Activated CD4-positive, alpha-beta memory T cell treated with anti-CD3 and anti-CD28 coated beads, Interleukin-2, amount 10 ng/mL, durations not matched to agents 7 days and 5 days (primary cell): ENCODE measurements around the gene VAV2. TPM values are rescaled to one million over a fixed set of nuclear protein-coding genes. Genes with fewer than 3 reads are reported as not detected.

Source experiments
- CTCF ChIA-PET: fragments of 350-600 bp; sonication (Branson Sonifier 250); formaldehyde crosslinking; loops from one replicate; lab custom pipeline; 2021; ENCODE audit warnings: antibody characterized with exemption, inconsistent platforms; lab: Charles Lee
- POLR2A ChIA-PET: fragments of 350-600 bp; sonication (Branson Sonifier 250); formaldehyde crosslinking; loops from one replicate; lab custom pipeline; 2021; ENCODE audit warnings: antibody characterized with exemption; lab: Charles Lee
- DNase-seq: peaks from one replicate; pipeline ENCODE4 v3.0.0-alpha.2; 2020
- H3K27ac Mint-ChIP-seq: one replicate; pipeline ENCODE4 v1.8.0; 2021; ENCODE audit warnings: mild to moderate bottlenecking, mixed read lengths
- H3K27me3 Mint-ChIP-seq: one replicate; pipeline ENCODE4 v1.8.0; 2021; ENCODE audit warnings: mixed read lengths
- H3K36me3 Mint-ChIP-seq: one replicate; pipeline ENCODE4 v1.8.0; 2021; ENCODE audit warnings: low read depth, mixed read lengths
- H3K4me1 Mint-ChIP-seq: one replicate; pipeline ENCODE4 v1.8.0; 2021; ENCODE audit warnings: mixed read lengths
- H3K4me3 Mint-ChIP-seq: one replicate; pipeline ENCODE4 v1.8.0; 2021; ENCODE audit warnings: mild to moderate bottlenecking, mixed read lengths
- H3K9me3 Mint-ChIP-seq: one replicate; pipeline ENCODE4 v1.8.0; 2021; ENCODE audit warnings: mixed read lengths
- total RNA-seq, 2 experiments: library from RNA; stranded (reverse); gene quantifications; one replicate each; pipeline ENCODE4 v1.2.3, GENCODE V29; 2021

VAV2 gene
- total RNA-seq, 2 experiments from 2014 or later = 2.4 to 2.9 TPM

- CTCF ChIA-PET = no interaction called here
Observed at GRCh38 chr9:133863257-133863592, 128.9 kb downstream of the VAV2 start.

GRCh38 chr9:133862585-133863256, 129.4 kb downstream of the VAV2 start:
- CTCF ChIA-PET = no interaction called here

More at GRCh38 chr9:133863257-133863592, 128.9 kb downstream of the VAV2 start:
- H3K27ac Mint-ChIP-seq = no peak overlapping the region
- H3K36me3 Mint-ChIP-seq = no peaks in the 10 kb centered on the region
- DNase-seq = no peak
- no peaks in the 10 kb centered on the region for H3K27me3 Mint-ChIP-seq
- POLR2A ChIA-PET = no interaction called here
- no peak overlapping the region for H3K4me3 Mint-ChIP-seq
- peaks cover 3% of the 10 kb centered on the region for H3K9me3 Mint-ChIP-seq
- no peaks in the 10 kb centered on the region for H3K4me1 Mint-ChIP-seq

GRCh38 chr9:133861692-133862091, 130.4 kb downstream of the VAV2 start:
- no peak for DNase-seq
- H3K4me3 Mint-ChIP-seq = no peak overlapping the region
- H3K27me3 Mint-ChIP-seq = no peaks in the 10 kb centered on the region
- no peak overlapping the region for H3K27ac Mint-ChIP-seq
- peaks cover 3% of the 10 kb centered on the region for H3K9me3 Mint-ChIP-seq
- POLR2A ChIA-PET = no interaction called here
- no peaks in the 10 kb centered on the region for H3K36me3 Mint-ChIP-seq
- H3K4me1 Mint-ChIP-seq = no peaks in the 10 kb centered on the region
- CTCF ChIA-PET = no interaction called here

More at GRCh38 chr9:133862585-133863256, 129.4 kb downstream of the VAV2 start:
- Mint-ChIP-seq H3K36me3 (no peaks in the 10 kb centered on the region), H3K4me3 (no peak overlapping the region), H3K4me1 (no peaks in the 10 kb centered on the region), H3K27me3 (no peaks in the 10 kb centered on the region), H3K9me3 (peaks cover 3% of the 10 kb centered on the region), H3K27ac (no peak overlapping the region)
- POLR2A ChIA-PET = no interaction called here
- no peak for DNase-seq

DNA sequence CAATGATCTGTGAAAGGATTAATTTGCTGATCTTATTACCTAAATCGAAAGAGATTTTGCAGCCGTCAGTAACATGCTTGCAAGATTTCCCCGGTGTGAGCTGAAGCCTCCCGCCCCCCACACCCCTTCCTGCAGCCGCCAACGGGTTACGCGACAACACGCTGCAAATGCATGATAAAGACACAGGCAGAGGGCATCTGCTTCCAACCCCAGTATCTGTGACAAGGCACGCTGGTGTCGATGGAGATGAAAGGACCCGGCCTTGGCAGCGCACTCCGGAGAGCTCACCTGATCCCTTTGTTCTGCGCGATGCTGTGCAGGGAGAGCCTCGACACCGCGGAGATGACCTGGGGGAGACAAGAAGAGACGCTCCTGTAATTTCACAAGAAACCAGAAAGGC, 131.0 kb downstream of the VAV2 start:
- Mint-ChIP-seq H3K4me1 (no peaks in the 10 kb centered on the region), H3K4me3 (no peak overlapping the region), H3K27ac (no peak overlapping the region), H3K27me3 (no peaks in the 10 kb centered on the region), H3K9me3 (peaks cover 3% of the 10 kb centered on the region), H3K36me3 (no peaks in the 10 kb centered on the region)
- no peak for DNase-seq
- CTCF ChIA-PET = no interaction called here
- POLR2A ChIA-PET = no interaction called here

GRCh38 chr9:133858771-133859170, 133.4 kb downstream of the VAV2 start:
- Mint-ChIP-seq H3K27ac (no peak overlapping the region), H3K4me3 (no peak overlapping the region), H3K27me3 (no peaks in the 10 kb centered on the region), H3K36me3 (no peaks in the 10 kb centered on the region), H3K9me3 (no peaks in the 10 kb centered on the region), H3K4me1 (no peaks in the 10 kb centered on the region)
- no peak for DNase-seq
- ChIA-PET CTCF (no interaction called here), POLR2A (no interaction called here)

DNA sequence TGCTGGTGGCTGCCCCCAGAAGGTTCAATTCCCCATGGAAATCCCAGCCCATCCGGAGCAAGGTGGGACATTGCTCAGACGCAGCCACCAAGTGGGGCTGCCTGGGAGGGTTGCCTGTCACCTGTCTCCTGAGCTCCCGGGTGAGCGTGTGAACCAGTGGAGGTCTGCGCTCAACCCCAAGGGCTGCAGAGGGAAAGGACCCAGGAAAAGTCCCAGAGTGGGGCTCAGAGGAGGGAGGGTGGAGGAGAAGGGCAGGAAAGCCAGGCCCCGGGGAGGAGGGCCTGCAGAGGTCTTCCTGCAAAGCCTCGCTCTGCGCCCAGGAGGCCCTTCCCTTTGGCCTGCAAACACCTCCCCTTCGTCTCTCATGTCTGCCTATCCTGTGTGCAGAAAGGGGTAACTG, 134.5 kb downstream of the VAV2 start:
- H3K4me3 Mint-ChIP-seq = no peak overlapping the region
- CTCF ChIA-PET = no interaction called here
- no peak for DNase-seq
- H3K4me1 Mint-ChIP-seq = no peaks in the 10 kb centered on the region
- no peaks in the 10 kb centered on the region for H3K27me3 Mint-ChIP-seq
- POLR2A ChIA-PET = no interaction called here
- H3K36me3 Mint-ChIP-seq = no peaks in the 10 kb centered on the region
- H3K27ac Mint-ChIP-seq = no peak overlapping the region
- no peaks in the 10 kb centered on the region for H3K9me3 Mint-ChIP-seq

GRCh38 chr9:133856798-133857197, 135.3 kb downstream of the VAV2 start:
- Mint-ChIP-seq H3K27me3 (no peaks in the 10 kb centered on the region), H3K4me3 (no peak overlapping the region), H3K4me1 (no peaks in the 10 kb centered on the region), H3K27ac (no peak overlapping the region), H3K36me3 (no peaks in the 10 kb centered on the region), H3K9me3 (no peaks in the 10 kb centered on the region)
- ChIA-PET POLR2A (no interaction called here), CTCF (no interaction called here)
- no peak for DNase-seq

- no peaks in the 10 kb centered on the region for H3K27me3 Mint-ChIP-seq
- no peaks in the 10 kb centered on the region for H3K9me3 Mint-ChIP-seq
- CTCF ChIA-PET = no interaction called here
- H3K36me3 Mint-ChIP-seq = no peaks in the 10 kb centered on the region
- no peaks in the 10 kb centered on the region for H3K4me1 Mint-ChIP-seq
- POLR2A ChIA-PET = no interaction called here
- H3K27ac Mint-ChIP-seq = no peak overlapping the region
- H3K4me3 Mint-ChIP-seq = no peak overlapping the region
- DNase-seq = no peak
Observed at GRCh38 chr9:133855802-133856521, 136.2 kb downstream of the VAV2 start.

DNA sequence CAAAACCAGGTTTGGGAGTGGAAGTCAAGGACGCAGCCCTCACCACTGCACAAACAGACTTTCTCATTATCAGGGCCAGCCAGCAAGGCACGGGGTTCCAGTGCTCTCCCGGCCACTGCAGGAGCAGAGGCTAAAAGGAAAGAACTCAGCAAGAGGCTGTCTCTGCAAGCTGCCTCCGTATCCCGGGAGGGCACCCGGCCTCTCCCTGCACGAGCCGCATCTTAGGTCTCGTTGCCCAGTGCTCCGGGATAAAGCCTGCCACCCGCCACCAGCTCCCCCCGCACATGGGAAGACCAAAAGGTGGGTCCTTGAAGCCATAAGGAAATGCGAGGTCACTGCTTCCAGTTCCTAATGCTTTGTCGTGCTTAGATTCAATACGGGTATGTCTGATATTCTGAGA, 136.8 kb downstream of the VAV2 start:
- Mint-ChIP-seq H3K27me3 (no peaks in the 10 kb centered on the region), H3K4me1 (no peaks in the 10 kb centered on the region), H3K4me3 (no peak overlapping the region), H3K36me3 (no peaks in the 10 kb centered on the region), H3K9me3 (no peaks in the 10 kb centered on the region), H3K27ac (no peak overlapping the region)
- no peak for DNase-seq
- ChIA-PET CTCF (no interaction called here), POLR2A (no interaction called here)

DNA sequence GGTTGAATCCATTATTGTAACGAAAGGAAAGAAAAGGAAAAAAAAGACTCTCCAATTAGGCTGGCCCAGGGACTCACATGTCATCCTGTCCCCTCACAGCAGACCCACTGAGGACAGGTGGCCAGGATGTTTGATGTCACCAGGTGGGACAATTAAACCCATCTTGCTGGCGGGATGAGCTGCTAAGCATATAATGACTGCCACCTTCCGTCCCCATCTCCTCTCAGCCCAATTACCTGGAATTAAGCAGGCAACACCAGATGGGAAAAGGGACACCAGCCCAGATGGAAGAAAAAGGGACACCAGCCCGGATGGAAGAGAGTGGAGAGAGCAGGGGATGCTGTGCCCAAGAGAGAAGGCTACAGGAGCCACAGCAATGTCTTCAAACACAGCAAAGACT, 137.4 kb downstream of the VAV2 start:
- DNase-seq = no peak
- POLR2A ChIA-PET = no interaction called here
- Mint-ChIP-seq H3K36me3 (no peaks in the 10 kb centered on the region), H3K4me3 (no peak overlapping the region), H3K27ac (no peak overlapping the region), H3K9me3 (no peaks in the 10 kb centered on the region), H3K27me3 (no peaks in the 10 kb centered on the region), H3K4me1 (no peaks in the 10 kb centered on the region)
- CTCF ChIA-PET = no interaction called here

DNA sequence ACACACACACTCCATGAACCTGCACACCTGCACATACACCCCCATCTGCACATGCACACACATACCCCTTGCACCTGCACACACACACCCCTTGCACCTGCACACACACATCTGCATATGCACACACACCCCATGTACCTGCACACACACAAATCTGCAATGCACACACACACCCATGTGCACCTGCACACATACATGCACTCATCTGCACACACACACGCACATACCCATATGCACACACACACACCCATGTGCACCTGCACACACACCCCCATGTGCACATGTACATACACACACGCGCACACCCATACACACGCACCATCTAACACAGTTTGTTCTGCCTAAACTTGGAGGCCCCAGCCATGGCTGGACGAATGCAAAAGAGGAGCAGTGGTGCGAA, 138.1 kb downstream of the VAV2 start:
- Mint-ChIP-seq H3K36me3 (no peaks in the 10 kb centered on the region), H3K27me3 (no peaks in the 10 kb centered on the region), H3K9me3 (no peaks in the 10 kb centered on the region), H3K4me3 (no peak overlapping the region), H3K4me1 (no peaks in the 10 kb centered on the region), H3K27ac (no peak overlapping the region)
- POLR2A ChIA-PET = no interaction called here
- CTCF ChIA-PET = no interaction called here
- DNase-seq = no peak

DNA sequence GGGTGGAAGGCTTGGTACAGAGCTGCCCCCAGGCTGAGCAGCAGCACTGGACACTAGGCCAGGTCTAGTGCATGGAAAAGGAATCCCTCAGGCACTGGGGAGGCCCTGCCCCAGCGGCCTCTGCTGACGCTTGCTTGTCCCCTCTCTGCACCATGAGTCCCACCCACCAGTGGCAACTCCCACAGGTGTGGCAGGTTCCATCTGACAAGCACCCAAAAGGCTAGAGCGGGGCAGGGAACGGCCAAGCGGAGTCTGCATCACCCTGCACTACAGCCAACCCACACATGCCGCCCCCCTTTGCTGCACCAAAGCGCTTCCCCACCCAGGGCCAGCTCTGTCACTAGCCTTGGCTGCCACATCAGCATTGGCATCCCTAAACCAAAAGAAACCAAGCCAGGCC, 138.8 kb downstream of the VAV2 start:
- DNase-seq = no peak
- Mint-ChIP-seq H3K4me1 (no peaks in the 10 kb centered on the region), H3K9me3 (no peaks in the 10 kb centered on the region), H3K36me3 (no peaks in the 10 kb centered on the region), H3K27me3 (no peaks in the 10 kb centered on the region), H3K27ac (no peak overlapping the region), H3K4me3 (no peak overlapping the region)
- ChIA-PET CTCF (no interaction called here), POLR2A (no interaction called here)

DNA sequence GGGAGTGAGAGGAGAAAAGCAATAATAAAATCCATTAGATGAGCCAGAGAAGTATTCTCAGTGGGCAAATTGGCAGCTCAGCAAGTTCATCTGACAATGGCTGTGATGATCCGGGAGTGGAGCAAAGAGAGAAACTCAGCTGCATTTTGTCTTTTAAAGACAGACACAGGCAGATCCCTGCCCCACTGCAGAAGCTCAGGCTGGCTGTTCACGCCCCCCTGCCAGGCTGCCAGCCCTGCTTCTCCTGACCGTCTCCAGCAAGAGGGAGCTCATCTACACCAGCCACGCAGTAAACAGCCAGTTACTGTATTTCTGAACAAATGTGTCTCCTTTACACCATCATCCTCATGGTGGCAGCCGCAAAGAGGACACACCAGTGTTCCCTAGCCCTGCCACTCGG, 139.7 kb downstream of the VAV2 start:
- Mint-ChIP-seq H3K9me3 (no peaks in the 10 kb centered on the region), H3K4me1 (no peaks in the 10 kb centered on the region), H3K27me3 (no peaks in the 10 kb centered on the region), H3K4me3 (no peak overlapping the region), H3K27ac (no peak overlapping the region), H3K36me3 (no peaks in the 10 kb centered on the region)
- ChIA-PET POLR2A (no interaction called here), CTCF (no interaction called here)
- DNase-seq = no peak

DNA sequence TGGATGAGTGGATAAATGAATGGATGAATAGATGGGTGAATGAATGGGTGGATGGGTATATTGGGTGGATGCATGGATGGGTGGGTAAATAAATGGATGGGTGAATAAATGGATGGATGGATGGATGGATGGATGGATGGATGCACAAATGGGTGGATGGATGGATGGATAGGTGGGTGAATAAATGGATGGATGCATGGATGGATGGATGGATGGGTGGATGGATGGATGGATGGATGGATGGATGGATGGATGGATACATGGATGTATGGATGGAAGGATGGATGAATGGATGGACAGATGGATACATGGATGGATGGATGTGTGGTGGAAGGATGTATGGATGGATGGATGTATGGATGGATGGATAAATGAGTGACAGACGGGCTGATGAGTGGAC, 140.4 kb downstream of the VAV2 start:
- ChIA-PET CTCF (no interaction called here), POLR2A (no interaction called here)
- Mint-ChIP-seq H3K36me3 (no peaks in the 10 kb centered on the region), H3K4me1 (no peaks in the 10 kb centered on the region), H3K4me3 (no peak overlapping the region), H3K27me3 (no peaks in the 10 kb centered on the region), H3K27ac (no peak overlapping the region), H3K9me3 (no peaks in the 10 kb centered on the region)
- DNase-seq = no peak
